H9 (cell line): ENCODE measurements around the gene GPR183. TPM values are rescaled to one million over a fixed set of nuclear protein-coding genes. Genes with fewer than 3 reads are reported as not detected.

Experiments used
- DNase-seq: peaks from one replicate; pipeline ENCODE4 v3.0.0-alpha.2; 2017
- H2AFZ ChIP-seq: one replicate; pipeline ENCODE4 v1.6.1; 2013; ENCODE audit warnings: mild to moderate bottlenecking, low read length, control low read depth, moderate library complexity
- H2AK5ac ChIP-seq: 2 replicates; pipeline ENCODE4 v1.6.1; 2013; ENCODE audit warnings: low read length, control low read depth, mixed read lengths; ENCODE audit not compliant: insufficient read length
- H2BK120ac ChIP-seq: one replicate; pipeline ENCODE4 v1.6.1; 2013; ENCODE audit warnings: low read depth, mild to moderate bottlenecking, low read length, control low read depth, inconsistent platforms; ENCODE audit not compliant: poor library complexity, severe bottlenecking
- H2BK12ac ChIP-seq: 2 replicates; pipeline ENCODE4 v1.6.1; 2013; ENCODE audit warnings: low read length, control low read depth, mixed read lengths, low read depth; ENCODE audit not compliant: insufficient read length
- H2BK15ac ChIP-seq: 2 replicates; pipeline ENCODE4 v1.6.1; 2013; ENCODE audit warnings: low read depth, low read length, control low read depth
- H2BK20ac ChIP-seq: one replicate; pipeline ENCODE4 v1.6.1; 2013; ENCODE audit warnings: low read depth, mild to moderate bottlenecking, low read length, control low read depth, inconsistent platforms; ENCODE audit not compliant: poor library complexity, severe bottlenecking
- H2BK5ac ChIP-seq: 2 replicates; pipeline ENCODE4 v1.6.1; 2013; ENCODE audit warnings: low read length, control low read depth, mixed read lengths; ENCODE audit not compliant: insufficient read length
- H3K14ac ChIP-seq: 2 replicates; pipeline ENCODE4 v1.6.1; 2013; ENCODE audit warnings: low read length, control low read depth; ENCODE audit not compliant: insufficient read depth
- H3K18ac ChIP-seq: 2 replicates; pipeline ENCODE4 v1.6.1; 2013; ENCODE audit warnings: low read depth, mild to moderate bottlenecking, mixed read lengths, low read length, control low read depth; ENCODE audit not compliant: insufficient read length
- H3K23ac ChIP-seq: 2 replicates; pipeline ENCODE4 v1.6.1; 2013; ENCODE audit warnings: low read length, control low read depth, mixed read lengths, low read depth; ENCODE audit not compliant: insufficient read length
- H3K23me2 ChIP-seq: 2 replicates; pipeline ENCODE4 v1.6.1; 2013; ENCODE audit warnings: low read depth, mild to moderate bottlenecking, mixed read lengths, low read length, control low read depth; ENCODE audit not compliant: insufficient read length, poor library complexity, severe bottlenecking
- H3K27ac ChIP-seq: 2 replicates; pipeline ENCODE4 v1.5.1; 2013; ENCODE audit warnings: low read length, control low read depth, mixed read lengths, low read depth; ENCODE audit not compliant: insufficient read length
- H3K27me3 ChIP-seq: 2 replicates; pipeline ENCODE4 v1.6.1; 2013; ENCODE audit warnings: low read length, control low read depth, inconsistent platforms; ENCODE audit not compliant: insufficient read depth
- H3K4ac ChIP-seq: 2 replicates; pipeline ENCODE4 v1.6.1; 2013; ENCODE audit warnings: low read depth, mild to moderate bottlenecking, control low read depth, inconsistent platforms, low read length, moderate library complexity
- H3K4me1 ChIP-seq: 2 replicates; pipeline ENCODE4 v1.6.1; 2013; ENCODE audit warnings: low read length, control low read depth, inconsistent platforms; ENCODE audit not compliant: insufficient read depth
- H3K4me2 ChIP-seq: 2 replicates; pipeline ENCODE4 v1.6.1; 2013; ENCODE audit warnings: low read length, control low read depth, mixed read lengths; ENCODE audit not compliant: insufficient read length, insufficient read depth
- H3K56ac ChIP-seq: 2 replicates; pipeline ENCODE4 v1.6.1; 2013; ENCODE audit warnings: low read depth, mild to moderate bottlenecking, mixed read lengths, low read length, control low read depth; ENCODE audit not compliant: insufficient read length
- H3K79me1 ChIP-seq: 2 replicates; pipeline ENCODE4 v1.6.1; 2013; ENCODE audit warnings: low read depth, mild to moderate bottlenecking, moderate library complexity, low read length, control low read depth, inconsistent platforms; ENCODE audit not compliant: insufficient read depth, poor library complexity, severe bottlenecking
- H3K79me2 ChIP-seq: 2 replicates; pipeline ENCODE4 v1.6.1; 2013; ENCODE audit warnings: low read length, control low read depth, inconsistent platforms; ENCODE audit not compliant: insufficient read depth
- H3K9ac ChIP-seq: 2 replicates; pipeline ENCODE4 v1.6.1; 2013; ENCODE audit warnings: low read length, control low read depth, mixed read lengths; ENCODE audit not compliant: insufficient read length; ENCODE audit errors: extremely low read depth
- H3K9me3 ChIP-seq: one replicate; pipeline ENCODE4 v1.6.1; 2013; ENCODE audit warnings: low read depth, low read length, inconsistent platforms; ENCODE audit not compliant: control insufficient read depth
- H3T11ph ChIP-seq: one replicate; pipeline ENCODE4 v1.6.1; 2013; ENCODE audit warnings: mild to moderate bottlenecking, low read length, control low read depth, inconsistent platforms
- H4K20me1 ChIP-seq: one replicate; pipeline ENCODE4 v1.6.1; 2013; ENCODE audit not compliant: control insufficient read depth, insufficient read length, insufficient read depth
- H4K5ac ChIP-seq: 2 replicates; pipeline ENCODE4 v1.6.1; 2013; ENCODE audit warnings: low read depth, mild to moderate bottlenecking, mixed read lengths, low read length, control low read depth; ENCODE audit not compliant: insufficient read length
- H4K8ac ChIP-seq: replicated peaks from 2 replicates; pipeline ENCODE4 v1.6.1; 2013; ENCODE audit warnings: low read length, control low read depth, mixed read lengths, low read depth; ENCODE audit not compliant: insufficient read length
- H4K91ac ChIP-seq: 2 replicates; pipeline ENCODE4 v1.6.1; 2013; ENCODE audit warnings: low read depth, mild to moderate bottlenecking, moderate library complexity, mixed read lengths, low read length, control low read depth; ENCODE audit not compliant: insufficient read length
- H3K27ac Mint-ChIP-seq, 3 experiments: 2 replicates in 2 of 3; 3 replicates in 1 of 3; pipeline ENCODE4 v1.8.0; 2020 to 2021; ENCODE audit warnings: mixed read lengths in 3 of 3, mild to moderate bottlenecking in 1 of 3, moderate library complexity in 1 of 3
- H3K27me3 Mint-ChIP-seq: 2 replicates; pipeline ENCODE4 v1.8.0; 2021; ENCODE audit warnings: low read depth, mild to moderate bottlenecking, moderate library complexity, mixed read lengths
- H3K36me3 Mint-ChIP-seq, 3 experiments: 2 replicates in 2 of 3; 3 replicates in 1 of 3; pipeline ENCODE4 v1.8.0; 2020 to 2021; ENCODE audit warnings: low read depth in 3 of 3, mixed read lengths in 3 of 3; ENCODE audit not compliant: insufficient read depth in 1 of 3
- H3K4me1 Mint-ChIP-seq, 2 experiments: 2 replicates each; pipeline ENCODE4 v1.8.0; 2020; ENCODE audit warnings: mixed read lengths in 2 of 2
- H3K4me3 Mint-ChIP-seq, 2 experiments: 2 replicates in 1 of 2; 3 replicates in 1 of 2; pipeline ENCODE4 v1.8.0; 2020 to 2021; ENCODE audit warnings: mild to moderate bottlenecking in 2 of 2, mixed read lengths in 2 of 2, moderate library complexity in 1 of 2
- H3K9me3 Mint-ChIP-seq, 2 experiments: 2 replicates in 1 of 2; 3 replicates in 1 of 2; pipeline ENCODE4 v1.8.0; 2020; ENCODE audit warnings: mild to moderate bottlenecking in 2 of 2, mixed read lengths in 2 of 2, moderate library complexity in 1 of 2
- WGBS: extraction: QIAGEN DNeasy Blood & Tissue Kit; methylation state at CpG from one replicate; pipeline ENCODE4 v1.1.7; 2013; ENCODE audit warnings: missing lambda C conversion rate, low lambda C conversion rate, mixed read lengths; ENCODE audit not compliant: insufficient read length; ENCODE audit errors: extremely low coverage; 5-methylcytosine and 5-hydroxymethylcytosine counted together
- total RNA-seq: library from RNA; stranded (reverse); gene quantifications from 2 replicates; pipeline ENCODE4 v1.2.1, GENCODE V29; 2021
- TF ChIP-seq, protein P1 (sequence below): fragments of 200-600 bp; sonication (generic); conservative IDR thresholded peaks from 3 replicates; pipeline ENCODE4 v1.8.0; 2021; ENCODE audit warnings: antibody characterized with exemption, mild to moderate bottlenecking

The GPR183 gene
- total RNA-seq, 1 experiment from 2014 or later = not detected

DNA sequence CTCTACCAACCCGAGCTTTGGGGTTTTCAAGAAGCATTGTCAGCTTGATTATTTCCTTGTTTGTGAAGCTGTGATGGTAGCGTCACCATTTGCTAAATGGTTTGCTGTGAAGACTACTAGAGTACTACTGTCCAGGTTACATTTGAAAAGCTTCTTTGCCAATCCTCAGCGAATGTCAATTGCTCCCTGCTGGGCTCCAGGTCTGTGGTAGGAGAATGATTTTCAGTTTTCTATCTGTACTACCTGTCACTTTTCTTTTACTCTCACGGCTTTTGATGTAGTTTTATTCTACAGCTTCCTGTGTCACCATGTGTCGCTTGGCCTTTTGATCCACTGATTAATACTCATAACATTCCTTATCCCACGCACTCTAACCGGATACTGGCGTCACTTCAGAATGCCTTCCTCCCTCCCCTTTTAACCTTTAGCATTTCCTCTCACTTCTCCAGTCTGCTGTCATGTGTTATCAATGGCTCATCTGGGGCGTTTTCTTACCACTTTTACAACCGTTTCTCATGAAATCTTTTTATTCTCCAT, 7.5 kb upstream of the GPR183 start:
- no peak overlapping the region for H3K56ac ChIP-seq
- WGBS = no CpG with 5 or more reads among the region's 10 CpGs

More for the DNA sequence above, 7.5 kb upstream of the GPR183 start:
- Histone ChIP-seq H2BK20ac (no peak overlapping the region), H3K4me2 (no peak overlapping the region), H3K27ac (no peak overlapping the region), H4K8ac (no peak overlapping the region), H3T11ph (no peak overlapping the region), H2BK12ac (no peak overlapping the region), H2BK5ac (no peak overlapping the region), H3K23me2 (no peaks in the 10 kb centered on the region), H4K20me1 (no peaks in the 10 kb centered on the region), H3K23ac (no peak overlapping the region), H3K9me3 (no peaks in the 10 kb centered on the region), H3K4ac (no peak overlapping the region), H4K5ac (no peak overlapping the region), H3K79me2 (peaks cover 2% of the 10 kb centered on the region; the same call in 1 of the 2 replicates), H3K14ac (no peak overlapping the region), H2BK15ac (no peak overlapping the region), H3K4me1 (no peaks in the 10 kb centered on the region; the same call in 1 of the 2 replicates), H2AK5ac (no peak overlapping the region), H3K9ac (no peak overlapping the region), H3K79me1 (no peaks in the 10 kb centered on the region), H3K18ac (no peak overlapping the region), H2BK120ac (no peak overlapping the region), H4K91ac (no peak overlapping the region), H3K27me3 (peaks cover 3% of the 10 kb centered on the region; the same call in 1 of the 2 replicates), H2AFZ (no peak overlapping the region)
- Mint-ChIP-seq H3K9me3 (no peaks in the 10 kb centered on the region), H3K36me3 (peaks cover 9 to 12% (median 9%) of the 10 kb centered on the region in 3 experiments), H3K27me3 (no peaks in the 10 kb centered on the region), H3K4me1 (peaks cover 26 to 32% of the 10 kb centered on the region in 2 experiments), H3K4me3 (no peak overlapping the region), H3K27ac (peak overlapping the region in 2 of 3 experiments; percentile 8 to 40; a peak in 2 of 7 replicates)
- TF ChIP-seq, protein P1, sequence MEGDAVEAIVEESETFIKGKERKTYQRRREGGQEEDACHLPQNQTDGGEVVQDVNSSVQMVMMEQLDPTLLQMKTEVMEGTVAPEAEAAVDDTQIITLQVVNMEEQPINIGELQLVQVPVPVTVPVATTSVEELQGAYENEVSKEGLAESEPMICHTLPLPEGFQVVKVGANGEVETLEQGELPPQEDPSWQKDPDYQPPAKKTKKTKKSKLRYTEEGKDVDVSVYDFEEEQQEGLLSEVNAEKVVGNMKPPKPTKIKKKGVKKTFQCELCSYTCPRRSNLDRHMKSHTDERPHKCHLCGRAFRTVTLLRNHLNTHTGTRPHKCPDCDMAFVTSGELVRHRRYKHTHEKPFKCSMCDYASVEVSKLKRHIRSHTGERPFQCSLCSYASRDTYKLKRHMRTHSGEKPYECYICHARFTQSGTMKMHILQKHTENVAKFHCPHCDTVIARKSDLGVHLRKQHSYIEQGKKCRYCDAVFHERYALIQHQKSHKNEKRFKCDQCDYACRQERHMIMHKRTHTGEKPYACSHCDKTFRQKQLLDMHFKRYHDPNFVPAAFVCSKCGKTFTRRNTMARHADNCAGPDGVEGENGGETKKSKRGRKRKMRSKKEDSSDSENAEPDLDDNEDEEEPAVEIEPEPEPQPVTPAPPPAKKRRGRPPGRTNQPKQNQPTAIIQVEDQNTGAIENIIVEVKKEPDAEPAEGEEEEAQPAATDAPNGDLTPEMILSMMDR = no peak
- DNase-seq = no peak
